Stimulated activated CD4-positive, alpha-beta T cell treated with anti-CD3 and anti-CD28 coated beads, Interleukin-4, amount 100 ng/mL, for 4 hours (primary cell): ENCODE data around the gene MFRP.
"Not testable (repeated sequence)": the region's sequence is repeated elsewhere in the genome, so short reads cannot be mapped to it uniquely, and the experiment has no call there.

Experiments
- DNase-seq, 2 experiments: peaks; one replicate each; pipeline ENCODE4 v3.0.0-alpha.2; 2020

MFRP gene

DNA sequence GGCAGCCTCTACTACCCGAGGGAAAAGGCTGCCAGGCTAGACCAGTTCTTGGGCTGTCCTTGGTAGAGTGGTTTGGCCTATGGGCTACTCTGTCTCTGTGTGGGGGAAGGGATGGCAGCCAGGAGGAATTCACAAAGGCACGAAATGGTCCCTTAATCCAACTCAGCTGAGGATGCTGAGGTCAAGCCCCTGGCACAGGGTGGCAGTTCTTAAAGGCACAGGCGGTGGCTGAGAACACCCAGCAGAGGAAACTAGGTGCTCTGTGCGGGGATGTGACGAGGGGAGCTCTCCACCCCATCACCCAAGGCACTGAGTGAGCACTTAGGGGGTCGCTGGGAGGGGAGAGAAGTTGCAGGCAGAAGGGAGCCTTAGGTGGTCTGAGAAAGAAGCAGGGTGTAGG is at the start of gene MFRP:
MFRP (minus strand) TSS at position 101 of the 400 bp plus-strand sequence. CDS start 192 bp downstream, outside the sequence.
- DNase-seq = no peak

- DNase-seq = no peak
Measured at GRCh38 chr11:119391275-119391674, 44.8 kb upstream of the MFRP start.

GRCh38 chr11:119389611-119390254 is 43.2 kb upstream of the MFRP start:
- DNase-seq = no peak

DNA sequence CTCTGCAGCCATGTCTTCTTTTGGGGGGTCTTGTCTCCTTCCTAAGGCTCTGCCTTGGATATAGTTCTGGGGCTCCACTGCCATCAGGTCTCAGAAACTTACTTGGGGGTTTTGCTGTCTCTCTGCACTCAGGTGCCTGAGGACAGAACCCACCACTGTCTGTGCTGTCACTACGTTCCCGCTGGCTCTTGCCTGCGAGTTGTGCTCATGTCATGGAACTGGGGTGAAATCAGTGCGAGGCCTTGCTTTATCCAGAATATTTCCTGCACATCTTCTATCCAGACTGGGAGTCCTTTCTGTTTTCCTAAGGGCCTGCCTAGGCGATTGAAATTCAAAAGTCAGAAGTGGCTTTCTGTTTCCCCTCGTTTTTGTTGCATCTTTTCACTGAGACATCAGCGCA is 41.6 kb upstream of the MFRP start:
- DNase-seq = no peak

GRCh38 chr11:119384332-119384731 is 37.8 kb upstream of the MFRP start:
- DNase-seq = no peak

- not testable (repeated sequence) for DNase-seq
Measured at GRCh38 chr11:119382513-119382912, 36.0 kb upstream of the MFRP start.

- DNase-seq = no peak
Measured at GRCh38 chr11:119382101-119382500, 35.6 kb upstream of the MFRP start.

- peak; percentile 97 for DNase-seq
Measured at GRCh38 chr11:119381181-119381988, 34.9 kb upstream of the MFRP start, which contains the start of gene USP2. Gene USP2, minus strand, starts transcription at chr11:119381690. Its CDS starts 8,210 bp downstream, at chr11:119373480.

DNA sequence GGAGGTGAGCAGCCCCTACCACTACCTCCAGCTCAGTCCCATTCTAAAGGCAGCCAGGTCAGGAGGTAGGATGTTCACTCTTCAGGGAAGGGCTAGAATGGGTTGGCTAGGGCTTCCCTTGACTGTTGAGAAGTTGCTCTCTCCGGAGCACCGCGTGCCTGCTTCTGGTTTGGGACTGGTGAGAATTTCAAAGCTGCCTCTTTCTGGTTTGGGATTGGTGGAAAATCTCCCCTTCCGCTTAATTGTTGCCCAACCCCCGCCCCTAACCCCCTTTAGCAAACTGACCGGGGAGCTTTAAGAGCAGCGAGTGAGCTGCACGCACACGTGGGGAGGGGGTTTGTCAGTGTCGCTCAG is 34.3 kb upstream of the MFRP start:
- DNase-seq = no peak

GRCh38 chr11:119380160-119380826 is 33.8 kb upstream of the MFRP start:
- no peak for DNase-seq

- no peak for DNase-seq
Measured at GRCh38 chr11:119378851-119379465, 32.5 kb upstream of the MFRP start.

DNA sequence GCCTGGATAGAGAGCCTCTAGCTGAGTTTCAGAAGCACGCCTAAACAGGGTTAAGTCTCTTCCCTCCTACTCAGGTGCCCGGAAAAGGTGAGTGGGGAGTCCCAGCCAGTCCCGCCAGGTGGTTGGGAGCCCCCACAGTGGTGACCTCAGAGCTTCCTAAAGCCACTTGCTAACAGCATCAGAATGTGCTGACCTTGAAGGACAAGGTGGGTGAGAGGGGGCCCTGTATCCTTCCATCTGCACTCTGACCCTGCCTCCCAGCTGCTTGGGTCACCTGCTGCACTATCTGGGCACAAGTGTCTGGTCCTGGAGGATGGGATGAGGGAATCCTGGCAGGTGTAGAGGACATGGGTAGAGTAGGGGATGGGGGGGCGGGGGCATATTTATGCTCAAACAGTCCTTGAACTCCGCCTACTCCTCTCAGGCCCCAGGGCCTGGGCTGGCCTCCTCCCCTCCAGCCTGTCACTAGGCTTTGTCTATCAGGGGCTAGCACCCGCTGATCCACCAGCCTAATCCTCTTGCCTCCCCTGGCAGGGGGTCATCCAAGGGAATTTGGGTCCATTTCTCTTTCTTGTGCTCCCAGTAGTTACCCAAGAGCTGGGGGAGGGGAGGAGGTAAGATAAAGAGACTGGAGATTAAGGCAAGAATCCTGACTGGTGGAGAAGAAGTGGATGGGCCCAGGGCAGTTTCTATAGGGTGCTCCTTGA is 31.6 kb upstream of the MFRP start:
- no peak for DNase-seq

DNA sequence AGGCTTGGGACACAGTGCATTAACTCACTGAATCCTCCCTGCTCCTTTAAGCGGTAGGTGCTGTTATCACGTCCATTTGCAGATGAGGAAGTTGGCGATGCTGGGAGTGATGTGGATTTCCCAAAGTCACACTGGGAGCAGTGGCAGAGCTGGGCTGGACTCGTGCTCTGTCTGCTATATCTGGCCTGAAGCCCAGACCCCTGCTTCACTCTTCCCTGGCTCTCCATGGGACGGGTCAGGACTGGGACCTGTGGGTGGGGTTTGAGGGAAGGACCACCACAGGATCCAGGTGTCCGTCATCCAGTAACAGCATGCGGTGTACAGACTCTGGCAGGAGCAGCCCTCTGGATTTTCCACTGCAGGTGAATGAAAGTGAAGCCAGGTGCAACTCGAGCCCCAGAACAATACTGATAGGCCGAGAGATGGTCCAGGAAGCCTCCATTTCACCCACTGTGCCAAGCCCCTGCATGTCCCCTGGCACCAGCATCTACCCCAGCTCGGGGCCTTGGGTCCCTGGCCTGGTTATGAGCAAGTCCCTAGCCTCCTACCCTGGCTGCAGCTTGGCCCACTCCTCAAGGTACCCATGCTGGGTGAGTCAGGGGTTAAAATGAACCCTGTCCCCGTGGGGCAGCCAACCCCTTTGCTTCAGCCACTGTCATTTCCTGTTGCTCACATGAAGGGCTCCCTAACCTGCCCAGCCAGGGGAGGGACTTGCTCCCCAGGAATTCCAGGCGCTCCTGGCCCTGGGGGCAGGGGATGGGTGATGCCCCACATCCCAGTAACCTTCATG is 30.8 kb upstream of the MFRP start:
- no peak for DNase-seq

- no peak for DNase-seq
Measured at GRCh38 chr11:119376197-119376847, 29.8 kb upstream of the MFRP start.

DNA sequence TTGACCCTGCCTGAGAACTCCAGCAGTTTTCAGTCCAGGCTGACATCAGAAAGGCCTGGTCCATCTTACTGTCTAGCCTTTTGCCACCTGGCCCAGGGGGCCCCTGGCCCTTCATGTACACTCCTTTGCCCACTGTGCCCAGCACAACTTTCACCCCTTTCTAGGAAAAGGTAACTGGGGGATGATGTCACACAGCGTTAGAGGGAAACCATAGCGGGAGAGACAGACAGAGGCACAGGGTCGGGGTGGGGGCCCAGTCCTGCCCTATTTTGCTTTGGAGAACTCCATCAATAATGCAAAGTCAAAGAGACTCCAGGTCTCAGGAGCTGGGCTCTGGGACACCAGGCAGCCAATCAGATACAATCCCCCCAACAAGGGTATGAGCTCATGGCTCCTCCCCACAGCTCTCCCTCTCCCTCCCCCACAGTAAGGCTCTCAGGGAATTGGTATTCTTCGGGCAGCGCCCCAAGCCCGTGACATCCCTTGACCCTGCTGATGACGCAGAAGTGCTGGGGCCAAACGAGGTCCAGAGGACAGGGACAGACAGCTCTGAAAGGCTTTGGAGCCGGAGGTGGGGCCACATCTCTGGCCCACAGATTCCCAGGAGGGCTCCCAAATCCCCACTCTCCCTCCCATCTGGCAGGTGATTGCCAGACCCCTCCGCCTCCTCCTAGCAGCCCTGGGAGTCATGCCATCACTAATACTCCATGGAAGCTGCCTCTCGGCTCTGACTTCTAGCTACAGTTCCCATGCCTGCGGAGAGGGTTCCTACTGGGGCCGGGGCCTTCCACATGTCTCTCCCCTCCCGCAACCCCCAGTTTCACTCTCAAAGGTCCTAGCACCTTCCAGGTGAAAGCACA is 29.1 kb upstream of the MFRP start:
- DNase-seq = no peak

DNA sequence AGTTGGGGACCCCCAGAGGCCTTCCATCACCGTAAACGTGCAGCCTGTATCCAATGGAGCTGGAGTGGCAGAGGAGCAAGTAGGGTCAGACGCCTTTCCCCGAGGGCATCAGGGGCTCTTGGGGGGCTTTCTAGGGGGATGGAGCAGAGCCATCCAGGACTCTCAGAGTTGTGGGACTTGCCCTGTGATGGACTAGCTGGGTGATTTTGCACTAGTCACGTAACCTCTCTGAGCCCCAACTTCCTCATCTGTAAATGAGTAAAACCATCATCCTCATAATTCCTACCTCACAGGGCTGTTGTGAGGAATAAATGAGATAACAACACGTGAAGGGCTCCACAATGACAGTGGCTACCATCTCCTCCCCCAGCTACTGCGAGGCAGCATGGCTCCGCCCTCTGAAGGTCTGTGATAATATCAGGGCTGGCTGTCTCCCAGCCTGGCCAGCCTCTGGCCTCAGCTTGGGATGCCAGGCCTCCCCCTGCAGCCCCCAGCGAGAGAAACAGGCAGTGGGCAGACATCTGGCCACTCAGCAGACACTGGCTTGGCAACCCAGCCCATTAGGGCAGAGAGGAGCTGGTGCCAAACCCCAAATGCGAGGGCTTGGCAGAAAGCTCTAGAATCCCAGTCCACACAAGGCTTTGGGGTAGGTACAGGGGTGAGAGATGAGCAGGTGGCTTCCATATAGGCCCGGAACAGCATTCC is 28.3 kb upstream of the MFRP start:
- no peak for DNase-seq

DNA sequence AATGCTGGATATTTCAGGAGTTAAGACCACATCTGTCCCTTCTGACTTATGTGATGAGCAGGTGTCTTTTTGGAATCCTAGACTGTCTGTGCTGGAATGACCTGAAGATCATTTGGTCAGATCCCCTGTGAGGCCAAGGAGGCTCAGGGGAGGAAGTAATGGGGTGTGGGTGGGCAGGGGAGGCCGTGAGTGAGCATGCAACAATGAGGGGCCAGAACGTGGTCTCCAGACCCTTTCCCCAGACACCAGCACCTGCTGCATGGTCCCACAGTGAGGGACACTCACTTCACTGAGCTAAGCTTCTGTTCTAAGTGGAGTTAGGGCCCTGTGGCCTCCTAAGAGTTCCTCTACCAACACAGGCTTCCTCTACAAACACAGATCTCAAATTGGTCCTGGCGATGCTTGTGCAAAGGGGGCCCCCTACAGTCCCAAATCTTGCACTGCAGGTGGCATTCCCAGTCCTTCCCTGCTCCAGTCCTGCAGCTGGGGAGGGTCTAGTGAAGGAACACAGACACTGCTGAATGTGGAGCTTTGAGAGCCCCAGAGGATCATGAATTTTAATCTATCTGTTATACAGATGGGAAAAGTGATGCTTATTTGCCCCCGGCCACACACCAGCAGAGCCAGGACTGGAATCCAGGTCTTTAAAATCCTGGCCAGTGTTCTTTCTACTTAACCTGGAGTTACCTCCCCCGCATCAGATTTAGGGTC is 27.6 kb upstream of the MFRP start:
- peak; percentile 14 to 34 for DNase-seq

DNA sequence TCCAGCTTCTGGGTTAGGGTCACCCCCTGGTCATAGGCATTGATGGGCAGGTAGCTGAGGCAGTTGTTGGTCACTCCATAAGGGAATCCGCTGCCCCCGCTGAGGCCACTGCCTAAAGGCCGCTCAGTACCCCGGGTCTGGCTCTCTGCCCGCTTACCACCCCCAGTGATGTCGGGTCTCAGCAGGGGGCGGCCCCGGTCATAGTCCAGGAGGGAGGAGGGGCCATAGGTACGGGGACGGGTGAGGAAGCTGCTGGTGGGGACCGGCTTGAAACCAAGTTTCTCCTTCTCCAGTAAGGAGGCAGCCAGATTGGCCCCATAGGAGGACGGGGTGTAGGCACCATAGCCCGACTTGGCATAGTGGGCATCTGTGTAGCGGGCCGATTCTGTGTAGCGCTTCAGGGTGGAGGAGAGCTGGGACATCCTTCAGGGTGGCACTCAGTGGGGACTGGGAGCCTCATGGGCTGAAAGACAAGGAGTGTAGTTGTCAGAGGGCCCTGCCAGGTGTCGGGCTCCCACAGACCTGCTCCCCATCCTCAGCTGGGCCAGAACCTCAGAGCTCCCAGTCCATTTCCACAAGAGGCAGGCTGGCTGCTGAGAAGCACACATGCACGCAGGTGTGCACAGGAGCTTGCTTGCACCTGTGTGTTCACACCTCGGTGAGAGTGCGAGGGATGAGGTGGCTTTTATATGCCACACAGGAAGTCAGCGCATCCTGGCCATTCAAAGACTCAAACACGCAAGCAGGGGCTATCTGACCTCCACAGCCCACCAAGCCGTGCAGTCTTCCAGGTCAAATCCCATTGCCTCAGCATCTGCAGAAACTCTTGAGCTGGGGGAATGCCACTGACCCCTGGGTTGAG is 26.8 kb upstream of the MFRP start:
- no peak for DNase-seq
